ENCODE results near the gene HYAL4.
"Not testable (repeated sequence)": the region's sequence is repeated elsewhere in the genome, so short reads cannot be mapped to it uniquely, and the experiment has no call there.

HYAL4 gene

GRCh38 chr7:123849855-123850254 is 4.9 kb downstream of the HYAL4 start:
- no peak for DNase-seq

GRCh38 chr7:123851404-123851803 is 6.4 kb downstream of the HYAL4 start:
- DNase-seq: not testable (repeated sequence)

GRCh38 chr7:123854291-123854690 is 9.3 kb downstream of the HYAL4 start:
- not testable (repeated sequence) for DNase-seq

- DNase-seq: not testable (repeated sequence)
Measured at GRCh38 chr7:123856428-123856827, 11.5 kb downstream of the HYAL4 start.

- no peak for DNase-seq
Measured at GRCh38 chr7:123860848-123861247, 15.9 kb downstream of the HYAL4 start.

- DNase-seq: no peak
Measured at GRCh38 chr7:123862775-123863174, 17.8 kb downstream of the HYAL4 start.

GRCh38 chr7:123863461-123863860 is 18.5 kb downstream of the HYAL4 start:
- DNase-seq: no peak

GRCh38 chr7:123864012-123864411 is 19.0 kb downstream of the HYAL4 start:
- no peak for DNase-seq

GRCh38 chr7:123864436-123864835 is 19.5 kb downstream of the HYAL4 start:
- DNase-seq: no peak

GRCh38 chr7:123864966-123865365 is 20.0 kb downstream of the HYAL4 start:
- DNase-seq: no peak

GRCh38 chr7:123865517-123866117 is 20.6 kb downstream of the HYAL4 start:
- no peak for DNase-seq

- no peak for DNase-seq
Measured at GRCh38 chr7:123867225-123867624, 22.3 kb downstream of the HYAL4 start.

- DNase-seq: no peak
Measured at GRCh38 chr7:123871998-123872867, 27.3 kb downstream of the HYAL4 start.

GRCh38 chr7:123872908-123873307 is 27.9 kb downstream of the HYAL4 start:
- no peak for DNase-seq

- DNase-seq: no peak
Measured at GRCh38 chr7:123876557-123877256, 31.7 kb downstream of the HYAL4 start.

- DNase-seq: no peak
Measured at GRCh38 chr7:123879628-123880027, 34.7 kb downstream of the HYAL4 start.

- no peak for DNase-seq
Measured at GRCh38 chr7:123881300-123881699, 36.3 kb downstream of the HYAL4 start.

GRCh38 chr7:123883154-123883553 is 38.2 kb downstream of the HYAL4 start:
- DNase-seq: no peak

- no peak for DNase-seq
Measured at GRCh38 chr7:123888192-123888591, 43.2 kb downstream of the HYAL4 start.

GRCh38 chr7:123894753-123895152 is 49.8 kb downstream of the HYAL4 start:
- not testable (repeated sequence) for DNase-seq

- DNase-seq: no peak
Measured at GRCh38 chr7:123901101-123901500, 56.1 kb downstream of the HYAL4 start.

- no peak for DNase-seq
Measured at GRCh38 chr7:123905714-123906113, 60.7 kb downstream of the HYAL4 start.

- no peak for DNase-seq
Measured at GRCh38 chr7:123916240-123916724, 71.3 kb downstream of the HYAL4 start.

- no peak for DNase-seq
Measured at GRCh38 chr7:123917878-123918277, 72.9 kb downstream of the HYAL4 start.
